NCI-H1930 (cell line): ENCODE data around the gene DCLK2.
A peak's percentile ranks its signal among the peaks of the same experiment; 100 is the strongest.

Experiments
- DNase-seq, 2 experiments: peaks; one replicate each; lab custom pipeline; 2025; lab: John Stamatoyannopoulos, UW

Gene DCLK2

DNA sequence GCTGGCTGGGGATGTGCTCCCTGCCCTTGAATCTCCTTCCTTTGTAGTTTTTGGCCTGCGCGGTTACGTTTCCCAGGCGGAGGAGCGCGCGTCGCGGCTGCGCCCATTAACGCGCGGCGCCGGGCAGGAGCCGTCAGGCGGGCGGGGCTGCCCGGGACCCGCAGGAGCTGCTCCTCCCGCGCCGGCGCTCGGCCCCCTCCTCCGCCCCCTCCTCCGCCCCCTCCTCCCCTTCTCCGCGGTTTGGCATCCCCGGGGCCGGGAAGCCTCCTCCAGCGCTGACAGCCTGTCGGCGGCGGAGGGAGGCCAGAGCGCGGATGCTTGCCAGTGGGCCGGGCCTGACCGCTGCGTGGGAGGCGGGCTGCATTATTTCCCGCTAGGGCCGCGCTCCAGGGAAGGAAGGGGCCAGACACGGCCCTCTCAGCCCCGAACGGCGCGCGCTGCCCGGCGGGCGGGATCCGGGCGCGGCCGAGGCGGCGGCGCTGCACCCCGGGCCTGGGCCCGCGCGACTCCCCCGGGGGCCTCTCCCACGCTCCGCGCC, at the start of gene DCLK2:
DCLK2 (plus strand) TSS at position 405 of the 538 bp plus-strand sequence. CDS start 583 bp downstream, outside the sequence.
- DNase-seq: peak; percentile 53 to 58

GRCh38 chr4:150032541-150032940, 45.7 kb upstream of the DCLK2 start:
- no peak for DNase-seq

DNA sequence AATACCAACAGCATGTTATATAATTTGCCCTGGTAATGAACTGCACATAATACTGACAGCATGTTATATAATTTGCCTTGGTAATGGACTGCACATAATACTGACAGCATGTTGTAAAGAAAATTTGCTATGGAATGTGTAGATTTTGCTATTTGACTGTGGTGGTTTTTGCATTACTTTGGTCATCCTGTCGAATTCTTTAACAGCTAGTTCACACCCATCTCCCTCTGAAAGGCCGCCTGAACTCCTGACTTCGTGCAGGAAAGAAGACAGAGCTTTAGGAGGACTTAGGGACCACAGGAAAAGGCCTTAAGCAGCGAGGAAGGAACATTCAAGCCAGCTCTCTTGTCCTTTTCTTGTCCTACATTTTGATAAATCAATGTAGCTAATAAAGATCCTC, 45.2 kb upstream of the DCLK2 start:
- DNase-seq: no peak

GRCh38 chr4:150033901-150034300, 44.3 kb upstream of the DCLK2 start:
- DNase-seq: no peak

- no peak for DNase-seq
These were observed 40.9 kb upstream of the DCLK2 start for GRCh38 chr4:150037251-150037856.

- no peak for DNase-seq
These were observed 39.7 kb upstream of the DCLK2 start for GRCh38 chr4:150038335-150039076.

GRCh38 chr4:150039274-150040127, 38.7 kb upstream of the DCLK2 start:
- no peak for DNase-seq

- DNase-seq: no peak
These were observed 33.7 kb upstream of the DCLK2 start for GRCh38 chr4:150044517-150044916.

- no peak for DNase-seq
These were observed 32.8 kb upstream of the DCLK2 start for GRCh38 chr4:150045410-150045809.

GRCh38 chr4:150046728-150047217, 31.5 kb upstream of the DCLK2 start:
- no peak for DNase-seq

DNA sequence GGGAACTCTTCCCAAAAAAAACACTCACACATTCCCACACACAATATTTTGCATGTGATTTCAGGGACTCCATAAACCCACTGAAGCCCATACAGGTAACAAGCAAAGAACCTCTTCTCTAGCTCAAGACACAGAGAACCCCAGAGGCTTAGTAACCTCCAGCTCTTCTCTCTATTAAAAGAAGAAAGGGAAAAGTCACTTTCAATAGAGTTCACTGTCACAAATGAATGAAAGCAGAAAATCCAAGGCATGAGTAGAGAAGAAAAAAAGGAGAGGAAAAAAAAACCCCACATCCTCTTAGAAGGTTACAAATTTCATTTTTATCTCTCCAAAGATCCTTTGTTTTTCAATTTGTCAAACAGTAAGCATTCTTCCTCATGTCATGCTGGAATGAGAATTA, 30.7 kb upstream of the DCLK2 start:
- no peak for DNase-seq

- no peak for DNase-seq
These were observed 28.6 kb upstream of the DCLK2 start for GRCh38 chr4:150049682-150050081.

GRCh38 chr4:150050566-150050965, 27.7 kb upstream of the DCLK2 start:
- DNase-seq: no peak

DNA sequence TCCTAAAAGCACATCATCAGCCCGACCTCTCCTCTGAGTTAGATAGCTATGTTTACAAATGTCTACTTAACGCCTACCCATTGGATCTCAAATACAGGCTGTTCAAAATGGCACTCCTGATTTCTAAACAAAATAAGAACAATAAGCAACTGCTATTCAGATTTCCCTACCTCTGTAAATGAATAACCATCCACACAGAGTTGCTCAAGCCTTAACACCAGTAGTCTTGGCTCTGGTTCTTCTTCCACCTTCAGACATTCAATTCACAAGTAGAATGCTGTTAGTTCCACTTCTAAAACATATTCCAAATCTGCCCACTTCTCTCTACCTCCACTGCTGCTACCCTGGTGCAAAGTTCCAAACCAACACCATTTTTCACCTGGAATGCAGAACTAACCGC, 27.1 kb upstream of the DCLK2 start:
- DNase-seq: no peak

DNA sequence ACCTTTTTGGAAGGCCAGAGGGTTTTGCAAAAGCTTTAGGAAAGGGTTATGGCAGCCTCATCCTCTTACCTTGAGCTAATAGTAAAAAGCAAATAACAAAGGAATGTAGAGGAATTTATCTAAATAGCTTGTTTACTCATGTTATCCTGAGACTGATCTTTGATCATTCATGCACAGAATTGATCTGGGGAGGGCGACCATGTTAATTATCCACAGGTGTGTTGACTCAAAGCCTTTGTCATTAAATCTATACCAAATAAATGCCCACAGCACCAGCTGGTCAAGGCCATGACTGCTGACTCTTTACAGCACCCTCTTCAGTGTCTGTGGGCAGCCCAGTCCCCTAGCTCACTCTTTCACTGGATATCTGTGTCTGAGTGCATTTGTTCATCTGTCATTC, 22.8 kb upstream of the DCLK2 start:
- peak in 1 of 2 experiments; percentile 1 for DNase-seq

DNA sequence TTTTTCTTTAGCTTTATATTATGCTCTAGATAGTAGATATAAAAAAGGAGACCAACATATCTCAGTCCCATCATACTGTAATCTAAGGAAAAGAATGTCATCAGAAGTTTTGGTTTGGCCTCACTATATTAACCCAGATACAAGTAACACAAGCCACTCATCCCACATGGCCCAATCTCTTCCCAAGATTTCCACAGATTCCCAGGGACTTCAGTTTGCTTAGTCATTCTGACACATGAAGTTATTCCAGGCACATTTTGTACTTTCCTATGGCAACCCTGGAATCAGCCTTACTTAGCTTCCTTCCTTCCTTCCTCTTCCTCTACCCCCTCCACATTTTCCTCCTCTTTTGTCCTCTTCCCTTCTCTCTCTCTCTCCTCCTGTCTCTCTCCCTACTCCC, 21.7 kb upstream of the DCLK2 start:
- no peak for DNase-seq

DNA sequence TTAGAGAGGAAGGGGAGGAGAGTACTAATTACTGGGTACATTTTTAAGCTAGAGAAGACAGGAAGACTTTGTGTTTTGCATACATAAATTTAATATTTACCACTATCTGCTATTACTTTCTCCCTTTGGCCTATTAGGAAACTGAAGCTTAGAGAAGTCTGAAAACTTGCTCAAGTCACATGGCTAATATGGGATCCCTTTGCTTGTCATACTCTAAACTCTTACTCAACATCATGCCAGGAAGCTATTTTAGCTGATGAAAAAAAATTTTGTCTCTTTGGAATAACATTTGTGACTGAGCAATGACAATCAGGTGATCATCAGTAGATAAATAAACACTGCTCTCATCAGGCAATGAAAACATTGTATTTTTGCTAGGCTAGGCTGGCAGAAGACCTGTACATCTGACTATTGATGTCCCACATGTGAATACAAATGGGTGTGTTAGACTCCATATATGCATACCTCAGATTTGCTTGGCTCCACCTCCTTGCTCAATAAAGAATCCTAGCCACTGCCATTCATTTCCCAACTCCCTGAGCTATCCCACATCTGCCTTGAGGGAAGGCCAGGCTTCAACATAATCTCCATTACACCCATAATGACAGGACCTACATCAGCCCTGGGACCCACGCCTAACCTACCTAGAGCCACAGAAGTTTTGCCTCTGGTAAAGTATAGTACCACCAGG, 17.0 kb upstream of the DCLK2 start:
- no peak for DNase-seq

DNA sequence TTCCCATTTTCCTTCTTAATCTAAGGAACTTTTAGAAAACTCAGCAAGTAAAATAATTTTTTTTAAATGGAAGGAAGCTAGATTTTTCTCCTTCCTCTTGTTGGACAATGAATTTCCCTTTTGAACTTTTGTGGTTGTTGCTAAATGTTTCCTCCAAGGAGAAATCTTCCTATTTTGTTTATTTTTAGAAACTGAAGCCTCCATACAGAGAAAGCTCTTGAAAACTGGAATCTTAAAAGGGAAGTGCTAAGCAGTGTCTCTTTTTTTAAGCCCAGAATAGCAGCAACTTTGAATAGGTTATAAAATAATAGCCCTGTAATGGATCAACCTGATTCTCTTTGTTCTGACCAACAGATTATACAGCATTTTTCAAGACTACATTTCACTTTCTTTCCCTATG, 15.1 kb upstream of the DCLK2 start:
- DNase-seq: no peak

GRCh38 chr4:150065740-150066139, 12.5 kb upstream of the DCLK2 start:
- DNase-seq: no peak

DNA sequence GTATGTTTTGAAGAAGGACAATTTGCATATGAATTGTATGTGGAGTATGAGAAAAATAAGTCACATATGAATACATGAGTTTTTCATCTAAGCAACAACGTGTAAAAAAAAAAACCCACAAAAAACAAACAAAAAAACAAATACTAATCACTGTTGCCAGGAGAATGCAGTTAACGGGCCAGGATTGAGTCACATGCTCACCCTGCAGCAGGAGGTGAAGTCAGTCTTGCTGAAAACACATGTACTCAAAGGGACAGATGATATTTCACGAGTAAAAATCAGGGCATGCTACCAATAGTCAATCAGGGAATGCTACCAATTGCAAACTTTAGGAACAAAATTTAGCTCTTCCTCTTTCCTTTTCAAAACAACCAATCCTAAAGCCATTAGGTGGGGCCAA, 10.4 kb upstream of the DCLK2 start:
- no peak for DNase-seq

GRCh38 chr4:150068300-150068960, 9.8 kb upstream of the DCLK2 start:
- no peak for DNase-seq
